IPS DF 6.9 (cell line): ENCODE measurements around the gene IFNW1.
"Not testable (repeated sequence)": the region's sequence is repeated elsewhere in the genome, so short reads cannot be mapped to it uniquely, and the experiment has no call there.

Source experiments
- DNase-seq: peaks from one replicate; pipeline ENCODE4 v3.0.0-alpha.2; 2013; ENCODE audit warnings: low read depth, low spot score
- H3K27ac ChIP-seq: one replicate; pipeline ENCODE4 v1.5.1; 2013; ENCODE audit warnings: low read length, control low read depth
- H3K27me3 ChIP-seq: 2 replicates; pipeline ENCODE4 v1.6.1; 2013; ENCODE audit warnings: mild to moderate bottlenecking, low read length; ENCODE audit not compliant: control insufficient read depth, insufficient read depth
- H3K36me3 ChIP-seq: 2 replicates; pipeline ENCODE4 v1.6.1; 2013; ENCODE audit warnings: low read length; ENCODE audit not compliant: control insufficient read depth, insufficient read depth
- H3K4me1 ChIP-seq: 2 replicates; pipeline ENCODE4 v1.6.1; 2013; ENCODE audit warnings: low read length; ENCODE audit not compliant: control insufficient read depth, insufficient read depth
- H3K4me3 ChIP-seq: 2 replicates; pipeline ENCODE4 v1.5.1; 2013; ENCODE audit warnings: mild to moderate bottlenecking, low read length
- H3K9me3 ChIP-seq: 2 replicates; pipeline ENCODE4 v1.6.1; 2013; ENCODE audit warnings: low read length, inconsistent platforms; ENCODE audit not compliant: control insufficient read depth, insufficient read depth
- WGBS: extraction: QIAGEN DNeasy Blood & Tissue Kit; methylation state at CpG from one replicate; pipeline ENCODE4 v1.1.7; 2013; ENCODE audit warnings: mixed read lengths, missing lambda C conversion rate; ENCODE audit not compliant: insufficient read length, insufficient coverage; 5-methylcytosine and 5-hydroxymethylcytosine counted together

The IFNW1 gene

DNA sequence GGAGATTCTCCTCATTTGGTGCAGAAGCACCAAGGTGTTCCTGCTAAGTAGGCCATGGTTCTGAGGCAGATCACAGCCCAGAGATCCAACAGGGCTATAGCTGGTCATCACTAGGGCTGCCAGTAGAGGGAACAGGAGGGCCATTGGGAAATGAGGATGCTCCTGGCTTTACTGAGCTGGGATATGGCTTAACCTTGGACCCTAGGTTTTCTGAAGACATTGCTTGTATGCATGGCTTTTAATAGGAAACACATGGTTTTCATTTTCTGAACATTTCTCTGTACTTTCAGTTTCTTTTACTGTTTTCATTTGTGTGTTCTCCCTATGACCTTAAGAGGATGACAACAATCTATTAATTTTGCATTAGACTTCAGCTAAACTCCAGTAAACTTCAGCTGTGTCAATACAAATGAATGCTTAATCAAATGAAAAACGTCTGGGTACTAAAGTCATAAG, at the start of gene IFNW1:
TSS of gene IFNW1 (minus strand) at position 406 of the 456 bp plus-strand sequence. CDS start at position 144, 262 bp downstream.
- Histone ChIP-seq H3K9me3 (no peaks in the 10 kb centered on the region), H3K27me3 (no peaks in the 10 kb centered on the region), H3K27ac (no peak within 1 kb of the TSS), H3K36me3 (no peaks in the 10 kb centered on the region), H3K4me3 (no peak within 1 kb of the TSS), H3K4me1 (no peaks in the 10 kb centered on the region)
- WGBS: no CpG with 5 or more reads among the region's 1 CpG
- no peak for DNase-seq

GRCh38 chr9:21187487-21187886, 45.9 kb upstream of the IFNW1 start, which contains the start of gene IFNA4:
Gene IFNA4 (minus strand): TSS chr9:21187587. CDS start chr9:21187531, 56 bp downstream.
- H3K27me3 ChIP-seq, H3K4me3 ChIP-seq, H3K9me3 ChIP-seq, H3K4me1 ChIP-seq, H3K27ac ChIP-seq, H3K36me3 ChIP-seq, DNase-seq: not testable (repeated sequence)
- WGBS: no CpG with 5 or more reads among the region's 3 CpGs

- H3K4me3 ChIP-seq, H3K4me1 ChIP-seq, H3K36me3 ChIP-seq, DNase-seq, H3K27me3 ChIP-seq, H3K9me3 ChIP-seq, H3K27ac ChIP-seq: not testable (repeated sequence)
- WGBS: no CpG with 5 or more reads among the region's 4 CpGs
These were observed 41.4 kb upstream of the IFNW1 start for GRCh38 chr9:21182810-21183736.

DNA sequence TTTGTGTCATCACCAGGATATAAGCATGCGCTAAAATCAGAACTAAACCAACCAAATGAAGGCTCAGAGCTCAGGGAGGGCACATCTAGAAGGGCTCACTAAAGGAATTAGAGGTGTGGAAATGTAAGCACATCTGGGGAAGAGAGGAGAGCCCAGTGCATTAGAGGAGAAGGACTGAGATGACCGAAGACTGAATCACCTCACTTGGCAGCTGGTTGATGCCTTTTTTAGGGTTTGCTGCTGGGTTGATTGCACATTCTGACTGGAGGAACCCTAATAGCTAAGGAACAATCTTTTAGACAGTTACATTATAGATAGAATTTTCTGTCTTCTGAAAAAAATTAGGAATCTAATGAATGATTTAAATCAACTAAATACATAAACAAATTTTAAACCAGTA, 33.0 kb upstream of the IFNW1 start:
- Histone ChIP-seq H3K27ac (no peak overlapping the region), H3K27me3 (no peaks in the 10 kb centered on the region), H3K4me3 (no peak overlapping the region), H3K9me3 (no peaks in the 10 kb centered on the region), H3K4me1 (no peaks in the 10 kb centered on the region), H3K36me3 (no peaks in the 10 kb centered on the region)
- no peak for DNase-seq
- no CpG with 5 or more reads among the region's 2 CpGs for WGBS

GRCh38 chr9:21172156-21172555, 30.5 kb upstream of the IFNW1 start:
- Histone ChIP-seq H3K9me3 (no peaks in the 10 kb centered on the region), H3K4me3 (no peak overlapping the region), H3K27ac (no peak overlapping the region), H3K4me1 (no peaks in the 10 kb centered on the region), H3K27me3 (no peaks in the 10 kb centered on the region), H3K36me3 (no peaks in the 10 kb centered on the region)
- WGBS: no CpG with 5 or more reads among the region's 3 CpGs
- no peak for DNase-seq

GRCh38 chr9:21171351-21171750, 29.7 kb upstream of the IFNW1 start:
- Histone ChIP-seq H3K4me3 (no peak overlapping the region), H3K4me1 (no peaks in the 10 kb centered on the region), H3K27ac (no peak overlapping the region), H3K36me3 (no peaks in the 10 kb centered on the region), H3K9me3 (no peaks in the 10 kb centered on the region), H3K27me3 (no peaks in the 10 kb centered on the region)
- WGBS: no CpG with 5 or more reads among the region's 1 CpG
- DNase-seq: no peak

DNA sequence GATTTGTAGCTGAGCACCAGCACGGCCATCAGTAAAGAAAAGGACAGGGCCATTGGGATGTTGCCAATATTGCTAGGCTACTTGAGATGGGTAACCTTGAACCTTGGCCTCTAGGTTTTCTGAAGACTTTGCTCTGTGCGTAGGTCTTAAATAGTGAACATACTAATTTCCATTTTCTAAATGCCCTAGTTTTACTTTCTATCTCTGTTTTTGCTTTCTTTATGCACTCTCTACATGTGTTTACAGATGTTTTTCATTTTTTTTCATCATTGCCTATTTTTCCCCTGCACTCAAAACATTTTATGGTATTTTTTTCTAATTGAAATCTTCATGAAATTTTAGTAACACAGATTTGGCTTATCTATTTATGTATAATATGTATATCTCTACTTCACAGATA, 24.9 kb upstream of the IFNW1 start, which contains the start of gene IFNA21:
TSS of gene IFNA21 (minus strand) at position 101 of the 400 bp plus-strand sequence. CDS start at position 53, 48 bp downstream.
- H3K27ac ChIP-seq, H3K4me1 ChIP-seq, H3K4me3 ChIP-seq, H3K36me3 ChIP-seq, DNase-seq, H3K9me3 ChIP-seq, H3K27me3 ChIP-seq: not testable (repeated sequence)
- WGBS: no CpG with 5 or more reads among the region's 2 CpGs

GRCh38 chr9:21165516-21165915, 23.9 kb upstream of the IFNW1 start:
- no peaks in the 10 kb centered on the region for H3K27me3 ChIP-seq
- H3K9me3 ChIP-seq: no peaks in the 10 kb centered on the region
- no CpG with 5 or more reads among the region's 1 CpG for WGBS
- no peak overlapping the region for H3K27ac ChIP-seq
- no peaks in the 10 kb centered on the region for H3K4me1 ChIP-seq
- H3K36me3 ChIP-seq: no peaks in the 10 kb centered on the region
- no peak for DNase-seq
- no peak overlapping the region for H3K4me3 ChIP-seq

- Histone ChIP-seq H3K27me3 (no peaks in the 10 kb centered on the region), H3K4me1 (no peaks in the 10 kb centered on the region), H3K9me3 (no peaks in the 10 kb centered on the region), H3K36me3 (no peaks in the 10 kb centered on the region), H3K4me3 (no peak overlapping the region), H3K27ac (no peak overlapping the region)
- DNase-seq: no peak
- WGBS: no CpG with 5 or more reads among the region's 1 CpG
These were observed 18.5 kb upstream of the IFNW1 start for GRCh38 chr9:21160178-21160577.

DNA sequence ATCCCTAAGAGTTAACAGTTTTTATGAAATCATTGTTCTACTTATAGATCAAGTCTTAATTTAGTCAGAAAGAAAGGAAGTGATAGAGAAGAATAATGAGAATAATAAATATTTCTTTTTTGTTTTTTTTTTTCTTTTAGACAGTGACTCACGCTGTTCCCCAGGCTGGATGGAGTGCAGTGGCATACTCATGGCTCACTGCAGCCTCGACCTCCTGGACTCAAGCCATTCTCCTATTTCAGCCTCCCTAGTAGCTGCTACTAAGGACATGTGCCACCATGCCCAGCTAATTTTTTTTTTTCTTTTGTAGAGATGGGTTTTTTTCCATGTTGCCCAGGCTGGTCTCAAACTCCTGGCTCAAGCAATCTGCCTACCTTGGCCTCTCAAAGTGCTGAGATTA, 13.9 kb upstream of the IFNW1 start:
- Histone ChIP-seq H3K9me3 (no peaks in the 10 kb centered on the region), H3K27me3 (no peaks in the 10 kb centered on the region), H3K4me3 (no peak overlapping the region), H3K27ac (no peak overlapping the region), H3K36me3 (no peaks in the 10 kb centered on the region), H3K4me1 (no peaks in the 10 kb centered on the region)
- DNase-seq: no peak
- WGBS: no CpG with 5 or more reads among the region's 2 CpGs
